ENCODE results near the gene PRSS8. TPM values are rescaled to one million over a fixed set of nuclear protein-coding genes. Genes with fewer than 3 reads are reported as not detected.

PRSS8 gene
- total RNA-seq, 1 experiment from 2014 or later = 271 TPM

- TF ChIP-seq CTCF (IDR thresholded peaks at IDR 0.05; ENCODE audit: insufficient read depth in 1 of 2, low read depth in 1 of 2, low read length in 1 of 2, severe bottlenecking in 1 of 2, unreplicated experiment in 1 of 2) = no peak
- Mint-ChIP-seq H3K36me3 (ENCODE audit: insufficient read depth, unreplicated experiment) (peaks cover 25% of the 10 kb centered on the region), H3K27ac (ENCODE audit: unreplicated experiment) (no peak overlapping the region), H3K9me3 (ENCODE audit: unreplicated experiment) (no peaks in the 10 kb centered on the region), H3K4me1 (ENCODE audit: low read depth, unreplicated experiment) (no peaks in the 10 kb centered on the region), H3K27me3 (ENCODE audit: insufficient read depth, unreplicated experiment) (no peaks in the 10 kb centered on the region), H3K4me3 (ENCODE audit: unreplicated experiment) (no peak overlapping the region)
- no peaks in the 10 kb centered on the region; the same call in 1 of the 2 replicates for H3K36me3 ChIP-seq (ENCODE audit: control insufficient read depth, insufficient read depth, low read length)
- intact Hi-C loops (cut with micrococcal nuclease; ENCODE audit: unreplicated experiment) = no loop called here
- H3K4me3 ChIP-seq (ENCODE audit: low read depth, low read length) = no peak overlapping the region
- no peaks in the 10 kb centered on the region for H3K4me1 ChIP-seq
- no TSS peak for BruUV-seq (replicated peaks)
- no peaks in the 10 kb centered on the region for H3K27me3 ChIP-seq (replicated peaks; ENCODE audit: control insufficient read depth, insufficient read depth, low read length)
- ChIA-PET POLR2A (no interaction called here), CTCF (no interaction called here)
- DNase-seq = no peak
- no peaks in the 10 kb centered on the region for H3K9me3 ChIP-seq
Observed at GRCh38 chr16:31087481-31087880, 48.0 kb downstream of the PRSS8 start.

- no peaks in the 10 kb centered on the region for H3K9me3 Mint-ChIP-seq (ENCODE audit: unreplicated experiment)
- no peaks in the 10 kb centered on the region for H3K27me3 ChIP-seq (replicated peaks; ENCODE audit: control insufficient read depth, insufficient read depth, low read length)
- no peaks in the 10 kb centered on the region for H3K9me3 ChIP-seq
- DNase-seq = no peak
- H3K4me3 Mint-ChIP-seq (ENCODE audit: unreplicated experiment) = no peak overlapping the region
- no peaks in the 10 kb centered on the region for H3K4me1 Mint-ChIP-seq (ENCODE audit: low read depth, unreplicated experiment)
- TF ChIP-seq CTCF (IDR thresholded peaks at IDR 0.05; ENCODE audit: insufficient read depth in 1 of 2, low read depth in 1 of 2, low read length in 1 of 2, severe bottlenecking in 1 of 2, unreplicated experiment in 1 of 2) = no peak
- H3K27ac Mint-ChIP-seq (ENCODE audit: unreplicated experiment) = no peak overlapping the region
- no peaks in the 10 kb centered on the region for H3K27me3 Mint-ChIP-seq (ENCODE audit: insufficient read depth, unreplicated experiment)
- CTCF ChIA-PET = no interaction called here
- intact Hi-C loops (cut with micrococcal nuclease; ENCODE audit: unreplicated experiment) = no loop called here
- peaks cover 31% of the 10 kb centered on the region for H3K36me3 Mint-ChIP-seq (ENCODE audit: insufficient read depth, unreplicated experiment)
- BruUV-seq (replicated peaks) = no TSS peak
- no peak overlapping the region for H3K4me3 ChIP-seq (ENCODE audit: low read depth, low read length)
- no peaks in the 10 kb centered on the region for H3K4me1 ChIP-seq
- no peaks in the 10 kb centered on the region; the same call in 1 of the 2 replicates for H3K36me3 ChIP-seq (ENCODE audit: control insufficient read depth, insufficient read depth, low read length)
- POLR2A ChIA-PET = no interaction called here
Observed at GRCh38 chr16:31086629-31086906, 49.0 kb downstream of the PRSS8 start.

GRCh38 chr16:31085873-31086628 lies 49.5 kb downstream of the PRSS8 start:
- POLR2A ChIA-PET = no interaction called here
- intact Hi-C loops (cut with micrococcal nuclease; ENCODE audit: unreplicated experiment) = no loop called here
- H3K4me3 Mint-ChIP-seq (ENCODE audit: unreplicated experiment) = no peak overlapping the region
- Histone ChIP-seq H3K9me3 (no peaks in the 10 kb centered on the region), H3K4me1 (no peaks in the 10 kb centered on the region), H3K27me3 (replicated peaks; ENCODE audit: control insufficient read depth, insufficient read depth, low read length) (no peaks in the 10 kb centered on the region), H3K36me3 (ENCODE audit: control insufficient read depth, insufficient read depth, low read length) (no peaks in the 10 kb centered on the region; the same call in 1 of the 2 replicates), H3K4me3 (ENCODE audit: low read depth, low read length) (no peak overlapping the region)
- no peak for TF ChIP-seq CTCF (IDR thresholded peaks at IDR 0.05; ENCODE audit: insufficient read depth in 1 of 2, low read depth in 1 of 2, low read length in 1 of 2, severe bottlenecking in 1 of 2, unreplicated experiment in 1 of 2)
- no peaks in the 10 kb centered on the region for H3K4me1 Mint-ChIP-seq (ENCODE audit: low read depth, unreplicated experiment)
- H3K27me3 Mint-ChIP-seq (ENCODE audit: insufficient read depth, unreplicated experiment) = no peaks in the 10 kb centered on the region
- BruUV-seq (replicated peaks) = no TSS peak
- H3K27ac Mint-ChIP-seq (ENCODE audit: unreplicated experiment) = no peak overlapping the region
- peaks cover 31% of the 10 kb centered on the region for H3K36me3 Mint-ChIP-seq (ENCODE audit: insufficient read depth, unreplicated experiment)
- no peaks in the 10 kb centered on the region for H3K9me3 Mint-ChIP-seq (ENCODE audit: unreplicated experiment)
- CTCF ChIA-PET = no interaction called here
- DNase-seq = no peak

Data from Caco-2 (cell line).